Measurements from ENCODE around the gene CAMKK2. TPM values are rescaled to one million over a fixed set of nuclear protein-coding genes. Genes with fewer than 3 reads are reported as not detected.

The CAMKK2 gene
- total RNA-seq, 2 donors from 2014 or later = 14.4 to 16.9 TPM

DNA sequence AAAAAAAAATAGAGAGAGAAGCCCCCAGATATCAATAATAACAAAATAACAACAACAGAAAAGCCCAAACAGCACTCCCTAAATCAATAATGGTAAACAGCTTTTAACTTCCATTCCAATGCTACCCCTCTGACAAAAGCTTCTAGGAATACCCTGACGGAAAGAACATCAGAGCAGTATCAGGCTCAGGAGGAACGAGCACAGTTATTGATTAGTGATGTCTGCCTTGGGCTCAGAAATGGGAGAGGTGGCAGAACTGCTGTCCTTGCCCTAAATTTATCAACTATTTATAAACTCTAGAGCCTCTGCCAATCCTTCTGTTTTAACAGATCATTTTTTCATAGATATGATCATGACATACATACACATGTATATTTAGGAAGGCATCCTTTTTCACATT, 44.7 kb downstream of the CAMKK2 start:
- Histone ChIP-seq H3K27me3 (no peaks in the 10 kb centered on the region), H3K9me3 (no peaks in the 10 kb centered on the region), H3K36me3 (peaks cover 66% of the 10 kb centered on the region), H3K4me3 (no peak overlapping the region), H3K27ac (no peak overlapping the region), H3K4me1 (no peaks in the 10 kb centered on the region)
- TF ChIP-seq, protein P1, sequence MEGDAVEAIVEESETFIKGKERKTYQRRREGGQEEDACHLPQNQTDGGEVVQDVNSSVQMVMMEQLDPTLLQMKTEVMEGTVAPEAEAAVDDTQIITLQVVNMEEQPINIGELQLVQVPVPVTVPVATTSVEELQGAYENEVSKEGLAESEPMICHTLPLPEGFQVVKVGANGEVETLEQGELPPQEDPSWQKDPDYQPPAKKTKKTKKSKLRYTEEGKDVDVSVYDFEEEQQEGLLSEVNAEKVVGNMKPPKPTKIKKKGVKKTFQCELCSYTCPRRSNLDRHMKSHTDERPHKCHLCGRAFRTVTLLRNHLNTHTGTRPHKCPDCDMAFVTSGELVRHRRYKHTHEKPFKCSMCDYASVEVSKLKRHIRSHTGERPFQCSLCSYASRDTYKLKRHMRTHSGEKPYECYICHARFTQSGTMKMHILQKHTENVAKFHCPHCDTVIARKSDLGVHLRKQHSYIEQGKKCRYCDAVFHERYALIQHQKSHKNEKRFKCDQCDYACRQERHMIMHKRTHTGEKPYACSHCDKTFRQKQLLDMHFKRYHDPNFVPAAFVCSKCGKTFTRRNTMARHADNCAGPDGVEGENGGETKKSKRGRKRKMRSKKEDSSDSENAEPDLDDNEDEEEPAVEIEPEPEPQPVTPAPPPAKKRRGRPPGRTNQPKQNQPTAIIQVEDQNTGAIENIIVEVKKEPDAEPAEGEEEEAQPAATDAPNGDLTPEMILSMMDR (IDR thresholded peaks at IDR 0.05) = no peak
- DNase-seq (ENCODE audit: low spot score) = no peak

DNA sequence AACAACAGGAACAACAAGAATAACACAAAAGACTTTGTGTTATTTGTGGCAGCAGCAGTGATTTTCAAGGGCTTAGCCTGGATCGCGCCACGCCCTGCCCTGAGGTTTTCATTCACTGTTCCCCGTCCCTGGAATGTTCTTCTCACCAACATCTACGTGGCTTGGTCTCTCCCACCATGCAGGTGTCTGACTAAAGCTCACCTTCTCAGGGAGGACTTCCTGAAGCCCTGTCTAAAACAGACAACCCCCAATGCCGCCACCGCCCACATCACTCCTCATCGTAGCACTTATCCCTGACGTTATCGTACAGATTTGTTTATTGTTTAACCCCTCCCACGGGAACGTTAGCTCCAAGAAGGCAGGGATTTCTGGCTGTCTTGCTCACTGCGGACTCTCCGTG, 46.1 kb downstream of the CAMKK2 start:
- no peak overlapping the region for H3K27ac ChIP-seq
- H3K27me3 ChIP-seq = no peaks in the 10 kb centered on the region
- TF ChIP-seq, protein P1 (IDR thresholded peaks at IDR 0.05) = no peak
- H3K9me3 ChIP-seq = no peaks in the 10 kb centered on the region
- peaks cover 67% of the 10 kb centered on the region for H3K36me3 ChIP-seq
- DNase-seq (ENCODE audit: low spot score) = no peak
- no peaks in the 10 kb centered on the region for H3K4me1 ChIP-seq
- H3K4me3 ChIP-seq = no peak overlapping the region

DNA sequence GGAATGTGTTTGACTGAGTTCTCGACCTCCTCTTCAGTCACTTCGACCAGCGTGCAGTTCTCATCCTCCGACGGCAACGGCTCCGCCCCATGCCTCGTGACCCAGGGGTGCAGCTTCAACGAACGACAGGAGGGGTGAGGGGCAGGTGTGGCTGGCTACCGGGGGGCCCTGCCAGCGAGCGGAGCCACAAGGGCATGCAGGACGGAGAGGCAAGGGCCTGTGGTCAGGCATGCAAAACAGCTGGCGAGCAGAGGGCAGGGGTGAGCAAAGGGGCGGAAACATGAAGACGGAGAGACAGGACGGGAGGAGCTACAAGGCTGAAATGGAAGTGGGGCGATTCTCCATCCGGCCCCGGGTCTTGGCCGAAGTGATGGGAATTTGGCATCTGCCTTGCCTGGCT, 47.9 kb downstream of the CAMKK2 start:
- no peaks in the 10 kb centered on the region for H3K27me3 ChIP-seq
- no peak for DNase-seq (ENCODE audit: low spot score)
- H3K9me3 ChIP-seq = no peaks in the 10 kb centered on the region
- no peaks in the 10 kb centered on the region for H3K4me1 ChIP-seq
- peaks cover 64% of the 10 kb centered on the region for H3K36me3 ChIP-seq
- TF ChIP-seq, protein P1 (IDR thresholded peaks at IDR 0.05) = no peak
- no peak overlapping the region for H3K27ac ChIP-seq
- H3K4me3 ChIP-seq = no peak overlapping the region

DNA sequence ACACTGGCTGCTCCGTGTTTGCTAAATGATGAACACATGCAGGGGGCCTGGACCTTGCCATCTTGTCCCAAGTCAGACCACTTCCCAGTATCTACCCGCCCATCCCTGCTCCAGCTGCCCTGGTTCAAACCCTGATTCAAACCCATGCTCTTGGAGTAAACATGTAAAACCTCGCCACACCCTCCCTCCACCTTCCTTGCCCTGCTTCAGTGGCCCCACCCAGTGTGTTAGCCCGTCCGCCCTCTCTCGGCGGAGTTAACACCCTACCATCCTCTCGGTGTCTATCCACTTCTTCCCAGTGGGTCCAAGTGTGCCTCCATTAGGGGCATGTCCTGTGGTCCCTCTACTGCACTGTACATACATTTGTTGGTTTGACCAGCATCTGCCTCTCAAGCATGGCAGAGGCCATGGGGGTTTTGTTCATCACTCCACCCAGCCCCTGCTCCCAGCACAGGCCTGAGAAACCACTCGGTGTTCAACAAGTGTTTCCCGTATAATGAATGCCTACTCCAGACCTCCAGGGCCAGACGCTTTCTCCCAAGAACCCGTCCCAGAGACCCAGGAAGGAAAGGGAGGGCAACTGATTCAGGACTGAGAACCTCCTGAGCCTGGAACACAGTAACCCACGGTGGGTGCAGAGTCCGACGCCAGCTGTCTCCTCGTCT, 49.5 kb downstream of the CAMKK2 start:
- TF ChIP-seq, protein P1 (IDR thresholded peaks at IDR 0.05) = no peak
- no peak overlapping the region for H3K4me3 ChIP-seq
- no peak for DNase-seq (ENCODE audit: low spot score)
- H3K27me3 ChIP-seq = no peaks in the 10 kb centered on the region
- no peaks in the 10 kb centered on the region for H3K4me1 ChIP-seq
- no peak overlapping the region for H3K27ac ChIP-seq
- H3K36me3 ChIP-seq = peaks cover 50% of the 10 kb centered on the region
- no peaks in the 10 kb centered on the region for H3K9me3 ChIP-seq

DNA sequence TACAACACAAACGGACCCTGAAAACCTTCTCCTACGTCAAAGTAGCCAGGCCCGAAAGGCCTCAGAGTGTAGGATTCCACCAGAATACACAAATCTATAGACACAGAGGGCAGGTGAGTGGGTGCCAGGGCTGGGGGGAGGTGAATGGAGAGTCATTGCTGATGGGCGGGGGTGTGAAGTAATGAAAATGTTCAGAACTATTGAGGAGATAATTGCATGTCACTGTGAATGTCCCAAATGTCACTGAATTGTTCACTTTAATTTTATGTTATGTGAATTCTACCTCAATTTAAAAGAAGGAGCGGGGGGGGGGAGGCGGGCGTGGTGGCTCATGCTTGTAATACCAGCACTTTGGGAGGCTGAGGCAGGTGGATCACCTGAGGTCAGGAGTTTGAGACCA, 50.6 kb downstream of the CAMKK2 start:
- Histone ChIP-seq H3K4me1 (peaks cover 0 to 5% of the 10 kb centered on the region in 2 donors), H3K36me3 (peaks cover 47% of the 10 kb centered on the region), H3K4me3 (no peak overlapping the region), H3K27ac (no peak overlapping the region), H3K9me3 (no peaks in the 10 kb centered on the region), H3K27me3 (no peaks in the 10 kb centered on the region)
- TF ChIP-seq, protein P1 (IDR thresholded peaks at IDR 0.05) = no peak
- no peak for DNase-seq (ENCODE audit: low spot score)

DNA sequence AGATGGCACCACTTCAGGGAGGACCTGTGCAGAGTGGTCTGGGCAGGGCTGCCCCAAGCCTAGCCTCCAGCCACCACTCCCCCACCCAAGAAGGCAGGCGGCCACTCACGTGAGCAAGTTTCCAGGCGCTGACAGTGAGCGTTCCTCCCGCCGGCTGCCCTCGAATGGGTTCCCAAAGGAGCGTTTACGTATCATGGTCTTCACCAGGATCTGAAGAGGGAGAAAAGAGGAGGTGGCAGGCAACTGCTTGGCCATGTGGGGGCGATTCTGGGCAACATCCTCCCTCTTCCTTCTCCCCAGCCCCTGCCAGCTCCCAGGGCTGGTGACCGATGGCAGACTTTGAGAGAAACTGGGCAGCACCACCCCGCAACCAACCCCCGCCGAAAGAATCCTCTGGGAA, 51.5 kb downstream of the CAMKK2 start:
- no peak for DNase-seq (ENCODE audit: low spot score)

More for the DNA sequence above, 51.5 kb downstream of the CAMKK2 start:
- Histone ChIP-seq H3K9me3 (no peaks in the 10 kb centered on the region), H3K36me3 (peaks cover 39% of the 10 kb centered on the region), H3K4me1 (peaks cover 0 to 9% of the 10 kb centered on the region in 2 donors), H3K27ac (no peak overlapping the region), H3K27me3 (no peaks in the 10 kb centered on the region), H3K4me3 (no peak overlapping the region)
- TF ChIP-seq, protein P1 (IDR thresholded peaks at IDR 0.05) = no peak
